NOMO-1 (cell line): ENCODE measurements around the gene PJA1.

Source experiments
- DNase-seq, 2 experiments: peaks; one replicate each; lab custom pipeline; 2025; ENCODE audit not compliant: unreplicated experiment in 2 of 2; lab: John Stamatoyannopoulos, UW

Gene PJA1, protein sequence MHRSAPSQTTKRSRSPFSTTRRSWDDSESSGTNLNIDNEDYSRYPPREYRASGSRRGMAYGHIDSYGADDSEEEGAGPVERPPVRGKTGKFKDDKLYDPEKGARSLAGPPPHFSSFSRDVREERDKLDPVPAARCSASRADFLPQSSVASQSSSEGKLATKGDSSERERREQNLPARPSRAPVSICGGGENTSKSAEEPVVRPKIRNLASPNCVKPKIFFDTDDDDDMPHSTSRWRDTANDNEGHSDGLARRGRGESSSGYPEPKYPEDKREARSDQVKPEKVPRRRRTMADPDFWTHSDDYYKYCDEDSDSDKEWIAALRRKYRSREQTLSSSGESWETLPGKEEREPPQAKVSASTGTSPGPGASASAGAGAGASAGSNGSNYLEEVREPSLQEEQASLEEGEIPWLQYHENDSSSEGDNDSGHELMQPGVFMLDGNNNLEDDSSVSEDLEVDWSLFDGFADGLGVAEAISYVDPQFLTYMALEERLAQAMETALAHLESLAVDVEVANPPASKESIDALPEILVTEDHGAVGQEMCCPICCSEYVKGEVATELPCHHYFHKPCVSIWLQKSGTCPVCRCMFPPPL

GRCh38 chrX:69165087-69165651, at the start of gene PJA1:
Gene PJA1 (minus strand): TSS chrX:69165453. CDS start chrX:69163073, 2,380 bp downstream.
- peak; percentile 32 to 38 for DNase-seq

DNA sequence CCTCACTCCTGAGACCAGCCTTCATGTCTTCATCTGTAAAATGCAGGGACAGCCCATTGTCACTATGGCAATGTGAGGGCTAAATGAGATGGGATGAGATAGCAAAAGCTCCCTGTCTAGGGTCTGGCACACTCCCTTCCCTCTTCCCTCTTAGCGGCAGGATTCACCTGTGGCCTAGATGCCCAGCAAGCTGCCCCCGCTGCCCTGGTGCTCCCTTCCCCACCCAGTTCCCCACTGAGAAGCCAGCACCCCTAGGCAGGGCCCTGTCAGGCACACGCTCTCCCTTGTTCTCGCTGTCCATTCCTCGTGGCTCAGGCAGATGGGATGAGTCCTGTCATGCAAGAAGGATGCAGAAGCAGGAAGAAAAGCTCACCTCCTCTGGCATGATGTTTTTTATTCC, 49.2 kb upstream of the PJA1 start:
- DNase-seq: no peak

GRCh38 chrX:69211701-69212100, 46.4 kb upstream of the PJA1 start:
- DNase-seq: no peak

GRCh38 chrX:69210581-69210980, 45.3 kb upstream of the PJA1 start:
- DNase-seq: no peak

- DNase-seq: no peak
Observed at GRCh38 chrX:69207216-69207615, 42.0 kb upstream of the PJA1 start.

DNA sequence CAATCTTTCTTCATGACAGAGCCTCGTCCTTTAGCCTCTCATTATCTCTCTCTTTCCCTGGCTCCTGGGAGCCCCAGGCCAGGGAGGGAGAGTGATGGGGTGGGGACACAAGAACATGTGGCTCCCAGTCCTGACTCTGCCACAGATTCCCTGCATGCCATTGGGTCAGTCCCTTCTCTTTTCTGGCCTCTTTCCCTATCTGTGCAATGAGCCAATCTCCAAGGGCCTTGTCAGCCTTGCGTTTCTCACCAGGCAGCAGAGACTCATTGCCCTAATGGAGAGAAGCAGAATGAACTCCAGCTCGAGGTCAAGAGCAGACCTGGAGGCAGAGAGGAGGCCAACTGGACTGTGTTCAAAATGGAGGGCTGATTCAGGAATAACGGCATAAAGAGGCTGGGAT, 38.4 kb upstream of the PJA1 start:
- no peak for DNase-seq

DNA sequence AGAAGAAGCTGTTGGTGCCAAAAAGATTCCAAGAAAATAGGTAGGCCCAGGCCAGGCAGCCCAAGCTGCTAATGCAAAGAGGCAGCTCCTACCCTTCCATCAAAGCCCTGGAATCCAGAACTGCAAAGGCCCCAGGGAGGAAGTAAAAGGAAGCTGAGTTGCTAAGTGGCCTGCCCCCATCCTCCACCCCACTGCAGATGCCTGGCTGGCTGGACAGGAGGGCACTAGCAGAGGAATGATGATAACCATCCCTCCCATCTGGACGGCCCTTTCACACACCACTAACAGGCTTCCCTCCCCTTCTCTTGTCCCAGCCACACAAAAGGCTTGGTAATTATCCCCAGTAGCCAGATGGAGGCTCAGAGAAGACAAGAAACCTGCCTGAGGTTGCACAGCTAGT, 32.4 kb upstream of the PJA1 start:
- no peak for DNase-seq

- no peak for DNase-seq
Observed at GRCh38 chrX:69196666-69197065, 31.4 kb upstream of the PJA1 start.

- no peak for DNase-seq
Observed at GRCh38 chrX:69195810-69196209, 30.6 kb upstream of the PJA1 start.

- DNase-seq: no peak
Observed at GRCh38 chrX:69195192-69195591, 29.9 kb upstream of the PJA1 start.

GRCh38 chrX:69192603-69193002, 27.4 kb upstream of the PJA1 start:
- no peak for DNase-seq

- DNase-seq: no peak
Observed at GRCh38 chrX:69189576-69190371, 24.5 kb upstream of the PJA1 start.

GRCh38 chrX:69186651-69187050, 21.4 kb upstream of the PJA1 start:
- no peak for DNase-seq

- DNase-seq: no peak
Observed at GRCh38 chrX:69185886-69186285, 20.6 kb upstream of the PJA1 start.

GRCh38 chrX:69185141-69185540, 19.9 kb upstream of the PJA1 start:
- DNase-seq: no peak

DNA sequence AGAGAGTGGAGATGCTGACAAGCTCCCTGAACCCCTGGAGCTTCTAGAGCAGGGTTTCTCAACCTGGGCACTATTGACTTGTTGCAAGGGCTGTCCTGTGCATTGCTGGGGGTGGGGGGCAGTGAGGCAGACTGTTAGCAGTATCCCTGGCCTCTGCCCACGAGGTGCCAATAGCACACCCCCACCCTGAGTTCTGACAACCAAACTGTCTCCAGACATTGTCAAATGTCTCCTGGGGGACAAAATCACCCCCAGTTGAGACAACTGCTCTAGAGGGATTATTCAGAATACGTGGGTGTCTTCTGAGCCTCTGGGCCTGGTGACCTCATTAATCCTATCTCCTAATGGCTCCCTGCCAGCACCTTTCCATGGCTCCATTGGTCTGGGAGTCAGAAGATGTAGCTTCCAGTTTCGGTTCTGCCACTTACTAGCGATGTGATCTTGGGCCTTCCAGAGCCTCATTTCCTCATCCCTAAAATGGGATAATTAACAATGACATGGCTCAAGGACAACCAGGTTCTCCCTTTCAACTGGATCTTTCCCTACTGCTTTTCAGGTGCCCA, 17.6 kb upstream of the PJA1 start:
- no peak for DNase-seq

DNA sequence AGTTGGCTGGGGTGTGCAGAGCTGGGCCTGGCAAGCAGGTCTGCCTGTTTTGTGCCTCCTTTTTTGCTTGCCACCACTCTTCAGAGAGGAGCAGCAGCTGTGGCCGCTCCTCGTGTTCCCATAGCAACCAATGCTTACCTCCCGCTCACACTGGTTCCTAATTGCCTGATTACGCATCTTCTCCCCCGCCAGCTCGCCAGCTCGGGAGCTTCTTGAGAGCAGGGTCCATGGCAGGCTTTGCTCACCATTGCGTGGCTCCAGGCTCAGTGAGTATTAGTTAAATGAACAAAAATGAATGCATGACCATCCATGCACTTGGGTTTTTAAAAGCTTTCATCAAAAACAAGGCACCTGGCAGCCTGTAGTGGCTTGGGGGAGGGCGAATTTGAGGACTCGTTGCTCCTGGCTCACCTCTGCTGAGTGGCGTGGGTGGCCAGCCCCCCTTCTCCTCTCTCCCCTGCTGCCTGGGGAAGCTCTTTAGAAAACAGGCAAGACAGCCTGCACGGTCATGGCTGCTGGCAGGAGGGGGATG, 14.2 kb upstream of the PJA1 start:
- no peak for DNase-seq

- no peak for DNase-seq
Observed at GRCh38 chrX:69178592-69178991, 13.3 kb upstream of the PJA1 start.

DNA sequence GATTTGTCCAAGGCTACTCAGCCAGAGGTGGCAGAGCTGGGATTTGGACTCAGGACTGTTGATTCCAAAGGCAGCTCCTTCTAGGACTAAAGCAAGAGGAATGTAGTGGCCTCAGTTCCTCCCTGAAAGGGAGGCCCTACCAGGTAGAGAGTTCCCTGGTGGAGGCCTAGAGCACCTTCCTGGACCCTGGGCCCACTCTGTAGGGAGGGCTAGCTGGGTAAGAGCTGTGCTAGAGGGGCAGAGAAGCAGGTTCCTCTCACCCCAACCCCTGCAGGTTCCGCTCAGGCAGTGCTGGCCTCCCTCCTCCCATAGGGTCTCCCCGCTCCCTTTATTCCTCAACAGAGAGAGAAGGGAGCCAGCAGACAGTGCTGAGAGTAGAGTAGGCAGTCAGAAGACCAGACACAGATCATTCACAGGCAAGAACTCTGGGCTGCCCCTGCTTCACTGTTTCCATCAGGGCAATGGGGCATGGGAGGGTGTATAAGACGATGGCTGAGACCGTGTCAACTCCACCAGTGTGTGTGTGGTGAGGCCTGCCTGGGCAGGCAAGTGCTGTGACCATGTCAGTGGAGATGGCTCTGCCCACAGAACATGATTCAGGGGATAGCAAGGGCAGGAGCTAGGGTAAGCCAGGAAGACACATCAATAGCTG, 12.4 kb upstream of the PJA1 start:
- DNase-seq: no peak

DNA sequence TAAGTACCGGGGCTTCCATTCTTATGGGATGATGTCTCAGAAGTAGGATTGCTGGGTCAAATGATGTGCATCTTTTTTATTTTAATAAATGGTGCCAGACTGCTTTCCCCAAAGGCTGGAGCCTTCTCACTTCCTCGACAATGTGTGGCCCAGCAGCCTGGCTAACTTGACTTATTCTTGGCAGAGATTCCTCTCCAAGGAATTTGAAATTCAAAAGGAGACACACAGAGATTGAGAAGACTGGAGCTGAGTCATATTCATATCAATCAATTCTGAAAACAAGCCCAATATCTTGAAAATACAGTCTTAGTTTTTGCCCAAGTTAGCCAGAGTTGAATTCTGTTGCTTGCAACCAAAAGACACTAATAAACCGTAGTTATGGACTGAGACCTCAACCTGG, 10.8 kb upstream of the PJA1 start:
- DNase-seq: no peak
